Hepatocyte (in vitro differentiated cells): ENCODE results near the gene JAM2. TPM values are rescaled to one million over a fixed set of nuclear protein-coding genes. Genes with fewer than 3 reads are reported as not detected.

ENCODE experiments used
- DNase-seq: peaks from one replicate; pipeline ENCODE4 v3.0.0-alpha.2; 2016; ENCODE audit warnings: low spot score
- H2AFZ ChIP-seq: fragments of 200-600 bp; sonication (generic); 2 replicates; pipeline ENCODE4 v1.6.0; 2016; ENCODE audit warnings: antibody characterized with exemption, mild to moderate bottlenecking
- H3K27ac ChIP-seq: fragments of 200-600 bp; sonication (generic); 2 replicates; pipeline ENCODE4 v1.5.1; 2016; ENCODE audit warnings: mild to moderate bottlenecking
- H3K27me3 ChIP-seq: fragments of 200-600 bp; sonication (generic); 2 replicates; pipeline ENCODE4 v1.6.1; 2016
- H3K36me3 ChIP-seq: fragments of 200-600 bp; sonication (generic); replicated peaks from 2 replicates; pipeline ENCODE4 v1.5.1; 2016; ENCODE audit warnings: low read depth; ENCODE audit not compliant: insufficient read depth
- H3K4me1 ChIP-seq: fragments of 200-600 bp; sonication (generic); 2 replicates; pipeline ENCODE4 v1.5.1; 2016; ENCODE audit warnings: mild to moderate bottlenecking, moderate library complexity; ENCODE audit not compliant: insufficient read depth
- H3K4me2 ChIP-seq: fragments of 200-600 bp; sonication (generic); 2 replicates; pipeline ENCODE4 v1.6.0; 2016
- H3K4me3 ChIP-seq: fragments of 200-600 bp; sonication (generic); 2 replicates; pipeline ENCODE4 v1.5.1; 2016; ENCODE audit warnings: mild to moderate bottlenecking
- H3K79me2 ChIP-seq: fragments of 200-600 bp; sonication (generic); 2 replicates; pipeline ENCODE4 v1.6.0; 2017; ENCODE audit warnings: mild to moderate bottlenecking
- H3K9me2 ChIP-seq: fragments of 200-600 bp; sonication (generic); replicated peaks from 2 replicates; pipeline ENCODE4 v1.6.0; 2017; ENCODE audit warnings: mild to moderate bottlenecking; ENCODE audit not compliant: insufficient read depth
- H3K9me3 ChIP-seq: fragments of 200-600 bp; sonication (generic); 2 replicates; pipeline ENCODE4 v1.5.1; 2016; ENCODE audit warnings: low read depth, mild to moderate bottlenecking
- H4K20me1 ChIP-seq: fragments of 200-600 bp; sonication (generic); 2 replicates; pipeline ENCODE4 v1.6.0; 2016; ENCODE audit warnings: mild to moderate bottlenecking; ENCODE audit not compliant: insufficient read depth, poor library complexity, severe bottlenecking
- CTCF ChIP-seq: fragments of 200-600 bp; sonication (generic); IDR thresholded peaks from 2 replicates; pipeline ENCODE4 v1.5.1; 2016; ENCODE audit warnings: antibody characterized with exemption, mild to moderate bottlenecking; ENCODE audit not compliant: poor library complexity
- EZH2 ChIP-seq: fragments of 200-600 bp; sonication (generic); IDR thresholded peaks from 2 replicates; pipeline ENCODE4 v1.6.1; 2016; ENCODE audit warnings: antibody characterized with exemption, mild to moderate bottlenecking, borderline replicate concordance
- EZH2phosphoT487 ChIP-seq: fragments of 200-600 bp; sonication (generic); IDR thresholded peaks from one replicate; pipeline ENCODE4 v1.6.1; 2018; ENCODE audit warnings: antibody characterized with exemption, mild to moderate bottlenecking, low read depth, moderate library complexity; ENCODE audit not compliant: unreplicated experiment, severe bottlenecking
- WGBS: methylation state at CpG from one replicate; pipeline ENCODE4 v1.1.6; 2016; ENCODE audit warnings: low lambda C conversion rate; ENCODE audit errors: missing lambda C conversion rate; 5-methylcytosine and 5-hydroxymethylcytosine counted together
- polyA plus RNA-seq: library from polyadenylated mRNA; unstranded; fragments of >200 nt; fragmentation: Nextera tagmentation; extraction: Ambion mirVana; gene quantifications from 2 replicates; pipeline ENCODE4 v1.2.1, GENCODE V29; 2016
- total RNA-seq: library from RNA; depleted of rRNA; stranded (reverse); fragments of >200 nt; gene quantifications from 2 replicates; pipeline ENCODE4 v1.2.3, GENCODE V29; 2014

JAM2 gene
- total and polyA plus RNA-seq, 2 experiments from 2014 or later, result 1.8 to 4.9 TPM

- H3K27me3 ChIP-seq, result no peaks in the 10 kb centered on the region
- no peak overlapping the region for H3K4me2 ChIP-seq
- H3K27ac ChIP-seq, result no peak overlapping the region
- H4K20me1 ChIP-seq, result no peaks in the 10 kb centered on the region
- H3K36me3 ChIP-seq, result no peaks in the 10 kb centered on the region
- DNase-seq, result no peak
- H3K4me1 ChIP-seq, result no peaks in the 10 kb centered on the region
- TF ChIP-seq EZH2phosphoT487 (no peak), EZH2 (no peak), CTCF (no peak)
- H2AFZ ChIP-seq, result no peak overlapping the region
- H3K4me3 ChIP-seq, result no peak overlapping the region
- H3K9me2 ChIP-seq, result no peaks in the 10 kb centered on the region
- H3K9me3 ChIP-seq, result no peaks in the 10 kb centered on the region
- peaks cover 8% of the 10 kb centered on the region for H3K79me2 ChIP-seq
- WGBS, result 100% methylated on average over 3 of the region's 3 CpGs
Measured at GRCh38 chr21:25722631-25723030, 83.6 kb downstream of the JAM2 start.

GRCh38 chr21:25732091-25732760, 93.2 kb downstream of the JAM2 start:
- WGBS, result 96% methylated on average over 6 of the region's 6 CpGs
- H3K27ac ChIP-seq, result peak overlapping the region; percentile 22
- no peaks in the 10 kb centered on the region for H3K9me2 ChIP-seq
- H3K27me3 ChIP-seq, result no peaks in the 10 kb centered on the region
- H3K79me2 ChIP-seq, result peaks cover 73% of the 10 kb centered on the region
- peaks cover 15% of the 10 kb centered on the region for H3K4me1 ChIP-seq
- H4K20me1 ChIP-seq, result peaks cover 23% of the 10 kb centered on the region
- peak overlapping the region; percentile 89 for H3K4me2 ChIP-seq
- H3K4me3 ChIP-seq, result no peak overlapping the region
- H3K9me3 ChIP-seq, result no peaks in the 10 kb centered on the region
- H2AFZ ChIP-seq, result no peak overlapping the region
- no peak for TF ChIP-seq EZH2phosphoT487
- no peak for TF ChIP-seq EZH2
- TF ChIP-seq CTCF, result no peak
- peaks cover 6% of the 10 kb centered on the region for H3K36me3 ChIP-seq
- DNase-seq, result no peak

GRCh38 chr21:25733859-25734653, 95.0 kb downstream of the JAM2 start:
- peaks cover under 1% of the 10 kb centered on the region for H3K36me3 ChIP-seq
- H2AFZ ChIP-seq, result peak overlapping the region; percentile 24

More at GRCh38 chr21:25733859-25734653, 95.0 kb downstream of the JAM2 start:
- Histone ChIP-seq H3K9me3 (no peaks in the 10 kb centered on the region), H4K20me1 (peaks cover 23% of the 10 kb centered on the region), H3K4me1 (peaks cover 21% of the 10 kb centered on the region), H3K9me2 (no peaks in the 10 kb centered on the region), H3K27me3 (no peaks in the 10 kb centered on the region), H3K4me2 (peak overlapping the region; percentile 89), H3K4me3 (peak overlapping the region; percentile 34), H3K79me2 (peaks cover 75% of the 10 kb centered on the region), H3K27ac (peak overlapping the region; percentile 97)
- TF ChIP-seq EZH2phosphoT487 (no peak), EZH2 (no peak), CTCF (no peak)
- WGBS, result 8% methylated on average over 30 of the region's 30 CpGs
- DNase-seq, result peak; percentile 63
